SK-N-SH treated with all-trans-retinoic acid at 6 μM for 48 hours (cell line): Measurements from ENCODE around the gene UCN3.

Source experiments
- ATAC-seq: fragments of 200-7000 bp; cut with Tn5 transposase; 3 replicates; pipeline ENCODE4 v1.9.1; 2020; ENCODE audit warnings: mild to moderate bottlenecking, moderate library complexity
- ARNTL ChIP-seq: fragments of 450-650 bp; formaldehyde crosslinking; IDR thresholded peaks from 2 replicates; pipeline ENCODE4 v1.5.0; 2020; ENCODE audit warnings: low read depth, mild to moderate bottlenecking, moderate library complexity, borderline replicate concordance
- BACH2 ChIP-seq: fragments of 250-450 bp; sonication (Bioruptor Pico); IDR thresholded peaks from 2 replicates; pipeline ENCODE4 v1.9.0; 2021; ENCODE audit warnings: mild to moderate bottlenecking, borderline replicate concordance
- CREB5 ChIP-seq: fragments of 250-450 bp; sonication (Bioruptor Pico); IDR thresholded peaks from 2 replicates; pipeline ENCODE4 v1.5.1; 2020; ENCODE audit warnings: low read depth, mild to moderate bottlenecking, moderate library complexity
- CSDC2 ChIP-seq: fragments of 250-450 bp; sonication (Bioruptor Pico); IDR thresholded peaks from 2 replicates; pipeline ENCODE4 v1.5.0; 2020; ENCODE audit warnings: mild to moderate bottlenecking, moderate library complexity
- GLIS3 ChIP-seq: fragments of 250-450 bp; sonication (Bioruptor Pico); IDR thresholded peaks from 2 replicates; pipeline ENCODE4 v1.5.0; 2020; ENCODE audit warnings: mild to moderate bottlenecking, moderate library complexity
- ISL1 ChIP-seq: fragments of 250-450 bp; sonication (Bioruptor Pico); IDR thresholded peaks from 2 replicates; pipeline ENCODE4 v2.1.2; 2022; ENCODE audit warnings: mild to moderate bottlenecking, moderate library complexity
- OSR1 ChIP-seq: fragments of 250-450 bp; sonication (Bioruptor Pico); IDR thresholded peaks from 2 replicates; pipeline ENCODE4 v1.8.0; 2022; ENCODE audit warnings: moderate library complexity, mild to moderate bottlenecking, inconsistent platforms
- PPARA ChIP-seq: fragments of 250-450 bp; sonication (Bioruptor Pico); IDR thresholded peaks from 2 replicates; pipeline ENCODE4 v1.5.0; 2020; ENCODE audit warnings: mild to moderate bottlenecking, borderline replicate concordance
- RARB ChIP-seq: fragments of 250-450 bp; sonication (Bioruptor Pico); IDR thresholded peaks from 2 replicates; pipeline ENCODE4 v1.8.0; 2021; ENCODE audit warnings: mild to moderate bottlenecking, moderate library complexity
- SNAI2 ChIP-seq: fragments of 250-450 bp; sonication (Bioruptor Pico); IDR thresholded peaks from 2 replicates; pipeline ENCODE4 v1.5.0; 2020; ENCODE audit warnings: mild to moderate bottlenecking, moderate library complexity
- TCF4 ChIP-seq: fragments of 250-450 bp; sonication (Bioruptor Pico); IDR thresholded peaks from 2 replicates; pipeline ENCODE4 v1.8.0; 2021; ENCODE audit warnings: mild to moderate bottlenecking, moderate library complexity, borderline replicate concordance
- TOX ChIP-seq: fragments of 250-450 bp; sonication (Bioruptor Pico); IDR thresholded peaks from 2 replicates; pipeline ENCODE4 v1.8.0; 2021; ENCODE audit warnings: mild to moderate bottlenecking, moderate library complexity, borderline replicate concordance
- TSHZ2 ChIP-seq: fragments of 250-450 bp; sonication (Bioruptor Pico); IDR thresholded peaks from 2 replicates; pipeline ENCODE4 v1.5.0; 2020; ENCODE audit warnings: mild to moderate bottlenecking, moderate library complexity
- ZC3H10 ChIP-seq: fragments of 250-450 bp; sonication (Bioruptor Pico); IDR thresholded peaks from 2 replicates; pipeline ENCODE4 v1.5.1; 2021; ENCODE audit warnings: mild to moderate bottlenecking, moderate library complexity
- ZFP3 ChIP-seq: fragments of 250-450 bp; sonication (Bioruptor Pico); IDR thresholded peaks from 2 replicates; pipeline ENCODE4 v1.5.0; 2020; ENCODE audit warnings: mild to moderate bottlenecking, moderate library complexity
- ZFP30 ChIP-seq: fragments of 450-650 bp; formaldehyde crosslinking; IDR thresholded peaks from 2 replicates; pipeline ENCODE4 v1.5.0; 2022; ENCODE audit warnings: mild to moderate bottlenecking, moderate library complexity
- ZNF565 ChIP-seq: fragments of 450-650 bp; formaldehyde crosslinking; conservative IDR thresholded peaks from 2 replicates; pipeline ENCODE4 v1.5.0; 2020; ENCODE audit warnings: low read depth, mild to moderate bottlenecking, moderate library complexity
- ZNF70 ChIP-seq: fragments of 450-650 bp; formaldehyde crosslinking; IDR thresholded peaks from 2 replicates; pipeline ENCODE4 v1.5.0; 2020; ENCODE audit warnings: mild to moderate bottlenecking, moderate library complexity
- TF ChIP-seq, protein P1 (sequence below): fragments of 250-450 bp; sonication (Bioruptor Pico); IDR thresholded peaks from 2 replicates; pipeline ENCODE4 v1.8.0; 2021; ENCODE audit warnings: low read depth, mild to moderate bottlenecking, moderate library complexity, borderline replicate concordance
- TF ChIP-seq, protein P2 (sequence below): fragments of 250-450 bp; sonication (Bioruptor Pico); IDR thresholded peaks from 2 replicates; pipeline ENCODE4 v1.5.1; 2021; ENCODE audit warnings: mild to moderate bottlenecking, moderate library complexity

Gene UCN3

DNA sequence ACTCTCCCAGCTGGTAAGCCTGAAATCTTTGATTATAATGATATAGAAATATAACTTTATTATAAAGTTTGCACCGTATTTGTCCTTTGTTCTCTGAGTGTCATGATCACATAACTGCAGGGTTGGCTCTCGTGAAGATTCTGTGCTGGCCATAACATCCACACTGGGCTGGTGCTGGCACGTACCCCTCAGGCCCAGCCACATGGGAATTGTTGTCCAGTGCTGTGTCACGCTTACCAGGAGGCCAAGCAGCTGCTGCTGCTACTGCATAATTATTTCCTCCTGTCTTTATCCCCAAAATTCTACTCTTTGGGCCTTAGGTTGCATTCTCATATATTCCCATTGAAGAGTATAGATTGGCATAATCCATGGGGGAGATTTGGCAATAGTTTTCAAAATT lies 20.8 kb upstream of the UCN3 start:
- no peak for TF ChIP-seq ZNF70
- no peak for TF ChIP-seq GLIS3
- no peak for TF ChIP-seq BACH2 (CRISPR knock-in tag)
- TF ChIP-seq ZNF565 (CRISPR knock-in tag) = no peak
- no peak for TF ChIP-seq CSDC2 (CRISPR knock-in tag)
- TF ChIP-seq, protein P1, sequence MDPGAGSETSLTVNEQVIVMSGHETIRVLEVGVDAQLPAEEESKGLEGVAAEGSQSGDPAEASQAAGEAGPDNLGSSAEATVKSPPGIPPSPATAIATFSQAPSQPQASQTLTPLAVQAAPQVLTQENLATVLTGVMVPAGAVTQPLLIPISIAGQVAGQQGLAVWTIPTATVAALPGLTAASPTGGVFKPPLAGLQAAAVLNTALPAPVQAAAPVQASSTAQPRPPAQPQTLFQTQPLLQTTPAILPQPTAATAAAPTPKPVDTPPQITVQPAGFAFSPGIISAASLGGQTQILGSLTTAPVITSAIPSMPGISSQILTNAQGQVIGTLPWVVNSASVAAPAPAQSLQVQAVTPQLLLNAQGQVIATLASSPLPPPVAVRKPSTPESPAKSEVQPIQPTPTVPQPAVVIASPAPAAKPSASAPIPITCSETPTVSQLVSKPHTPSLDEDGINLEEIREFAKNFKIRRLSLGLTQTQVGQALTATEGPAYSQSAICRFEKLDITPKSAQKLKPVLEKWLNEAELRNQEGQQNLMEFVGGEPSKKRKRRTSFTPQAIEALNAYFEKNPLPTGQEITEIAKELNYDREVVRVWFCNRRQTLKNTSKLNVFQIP (CRISPR knock-in tag) = no peak
- ATAC-seq = no peak

- TF ChIP-seq ZFP3 (CRISPR knock-in tag) = no peak
- no peak for TF ChIP-seq TOX (CRISPR knock-in tag)
- TF ChIP-seq CREB5 (CRISPR knock-in tag) = no peak
- TF ChIP-seq, protein P1 (CRISPR knock-in tag) = no peak
- TF ChIP-seq OSR1 (CRISPR knock-in tag) = no peak
- no peak for TF ChIP-seq TCF4
- TF ChIP-seq TSHZ2 (CRISPR knock-in tag) = no peak
- no peak for TF ChIP-seq SNAI2
- no peak for TF ChIP-seq ARNTL (CRISPR knock-in tag)
- TF ChIP-seq BACH2 (CRISPR knock-in tag) = no peak
- no peak for TF ChIP-seq RARB (CRISPR knock-in tag)
- TF ChIP-seq ZNF70 = no peak
- TF ChIP-seq GLIS3 = no peak
- no peak for TF ChIP-seq ISL1 (CRISPR knock-in tag)
- TF ChIP-seq PPARA = no peak
- TF ChIP-seq, protein P2, sequence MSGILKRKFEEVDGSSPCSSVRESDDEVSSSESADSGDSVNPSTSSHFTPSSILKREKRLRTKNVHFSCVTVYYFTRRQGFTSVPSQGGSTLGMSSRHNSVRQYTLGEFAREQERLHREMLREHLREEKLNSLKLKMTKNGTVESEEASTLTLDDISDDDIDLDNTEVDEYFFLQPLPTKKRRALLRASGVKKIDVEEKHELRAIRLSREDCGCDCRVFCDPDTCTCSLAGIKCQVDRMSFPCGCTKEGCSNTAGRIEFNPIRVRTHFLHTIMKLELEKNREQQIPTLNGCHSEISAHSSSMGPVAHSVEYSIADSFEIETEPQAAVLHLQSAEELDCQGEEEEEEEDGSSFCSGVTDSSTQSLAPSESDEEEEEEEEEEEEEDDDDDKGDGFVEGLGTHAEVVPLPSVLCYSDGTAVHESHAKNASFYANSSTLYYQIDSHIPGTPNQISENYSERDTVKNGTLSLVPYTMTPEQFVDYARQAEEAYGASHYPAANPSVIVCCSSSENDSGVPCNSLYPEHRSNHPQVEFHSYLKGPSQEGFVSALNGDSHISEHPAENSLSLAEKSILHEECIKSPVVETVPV = no peak
- TF ChIP-seq ZC3H10 (CRISPR knock-in tag) = no peak
- no peak for TF ChIP-seq ZFP30
- TF ChIP-seq, all 23 proteins: peak for 0
- no peak for ATAC-seq
These were observed 20.0 kb upstream of the UCN3 start for GRCh38 chr10:5344746-5345145.

DNA sequence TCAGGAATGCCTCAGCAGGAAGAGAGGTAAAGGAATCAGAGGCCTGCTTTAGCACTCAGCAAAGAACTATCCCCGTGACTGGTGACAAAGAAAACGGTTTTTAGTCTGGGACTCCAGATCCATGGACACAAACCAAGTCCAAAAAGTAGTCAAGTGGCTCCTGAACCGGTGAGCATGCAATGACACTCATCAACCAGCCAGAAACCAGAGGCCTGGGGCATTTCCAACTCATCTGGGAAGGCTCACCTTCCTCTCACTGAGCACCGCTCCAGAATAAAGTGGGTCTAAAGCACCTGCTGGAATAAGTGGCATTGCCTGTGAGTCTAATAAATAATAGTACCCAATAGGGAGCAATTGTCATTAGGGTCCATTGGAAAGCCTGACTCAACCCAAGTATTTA lies 17.9 kb upstream of the UCN3 start:
- no peak for ATAC-seq
- no peak for TF ChIP-seq RARB (CRISPR knock-in tag)
- no peak for TF ChIP-seq ISL1 (CRISPR knock-in tag)
- no peak for TF ChIP-seq ZFP30

- no peak for ATAC-seq
- TF ChIP-seq TOX (CRISPR knock-in tag) (no peak), GLIS3 (no peak)
These were observed 15.4 kb upstream of the UCN3 start for GRCh38 chr10:5349362-5349761.
